SK-N-SH (cell line): Measurements from ENCODE around the gene CFAP92.

Experiments
- EZH2phosphoT487 ChIP-seq: fragments of 200-600 bp; sonication (generic); IDR thresholded peaks from 2 replicates; pipeline ENCODE4 v1.6.1; 2017; ENCODE audit warnings: low read depth, mixed run types, mild to moderate bottlenecking, antibody characterized with exemption, moderate library complexity, borderline replicate concordance
- MXI1 ChIP-seq: IDR thresholded peaks from 2 replicates; pipeline ENCODE4 v1.6.1; 2012; ENCODE audit warnings: mild to moderate bottlenecking, low read depth, low read length, improper control_type of control experiment
- POLR2AphosphoS5 ChIP-seq: IDR thresholded peaks from 2 replicates; pipeline ENCODE4 v1.6.1; 2012; ENCODE audit warnings: low read depth, low read length
- SIN3A ChIP-seq: IDR thresholded peaks from 2 replicates; pipeline ENCODE4 v1.6.1; 2012; ENCODE audit warnings: low read depth, mild to moderate bottlenecking, low read length, moderate library complexity, borderline replicate concordance
- TF ChIP-seq, protein P1 (sequence below): IDR thresholded peaks from 2 replicates; pipeline ENCODE4 v1.4.0; 2012; ENCODE audit warnings: low read depth
- TF ChIP-seq, protein P2 (sequence below): fragments of 200-600 bp; sonication (generic); IDR thresholded peaks from 2 replicates; pipeline ENCODE4 v1.6.1; 2017; ENCODE audit warnings: antibody characterized with exemption, mild to moderate bottlenecking, moderate library complexity
- TF ChIP-seq, protein P3 (sequence below): IDR thresholded peaks from 2 replicates; pipeline ENCODE4 v1.4.0; 2012; ENCODE audit warnings: low read depth, borderline replicate concordance

DNA sequence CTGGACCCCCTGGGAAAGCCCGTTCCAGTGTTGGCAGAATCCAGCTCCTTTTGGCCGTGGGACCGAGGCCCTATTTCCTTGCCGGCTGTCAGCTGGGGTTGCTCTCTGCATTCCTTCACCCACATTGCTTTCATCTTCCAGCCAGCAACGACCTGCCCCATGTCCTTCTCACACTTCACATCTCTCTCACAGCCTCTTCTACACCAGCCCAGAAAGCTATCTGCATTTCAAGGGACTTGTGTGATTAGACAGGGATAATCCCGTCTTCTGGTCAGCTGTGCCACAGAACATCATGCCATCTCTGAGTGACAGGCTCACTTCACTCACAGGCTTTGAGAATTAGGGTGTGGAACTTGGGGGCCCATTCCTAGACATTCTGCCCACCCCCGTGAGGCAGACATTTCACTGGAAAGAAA lies 23.6 kb upstream of the CFAP92 start:
- TF ChIP-seq, protein P1, sequence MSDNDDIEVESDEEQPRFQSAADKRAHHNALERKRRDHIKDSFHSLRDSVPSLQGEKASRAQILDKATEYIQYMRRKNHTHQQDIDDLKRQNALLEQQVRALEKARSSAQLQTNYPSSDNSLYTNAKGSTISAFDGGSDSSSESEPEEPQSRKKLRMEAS = no peak
- TF ChIP-seq, protein P2, sequence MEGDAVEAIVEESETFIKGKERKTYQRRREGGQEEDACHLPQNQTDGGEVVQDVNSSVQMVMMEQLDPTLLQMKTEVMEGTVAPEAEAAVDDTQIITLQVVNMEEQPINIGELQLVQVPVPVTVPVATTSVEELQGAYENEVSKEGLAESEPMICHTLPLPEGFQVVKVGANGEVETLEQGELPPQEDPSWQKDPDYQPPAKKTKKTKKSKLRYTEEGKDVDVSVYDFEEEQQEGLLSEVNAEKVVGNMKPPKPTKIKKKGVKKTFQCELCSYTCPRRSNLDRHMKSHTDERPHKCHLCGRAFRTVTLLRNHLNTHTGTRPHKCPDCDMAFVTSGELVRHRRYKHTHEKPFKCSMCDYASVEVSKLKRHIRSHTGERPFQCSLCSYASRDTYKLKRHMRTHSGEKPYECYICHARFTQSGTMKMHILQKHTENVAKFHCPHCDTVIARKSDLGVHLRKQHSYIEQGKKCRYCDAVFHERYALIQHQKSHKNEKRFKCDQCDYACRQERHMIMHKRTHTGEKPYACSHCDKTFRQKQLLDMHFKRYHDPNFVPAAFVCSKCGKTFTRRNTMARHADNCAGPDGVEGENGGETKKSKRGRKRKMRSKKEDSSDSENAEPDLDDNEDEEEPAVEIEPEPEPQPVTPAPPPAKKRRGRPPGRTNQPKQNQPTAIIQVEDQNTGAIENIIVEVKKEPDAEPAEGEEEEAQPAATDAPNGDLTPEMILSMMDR = no peak
- no peak for TF ChIP-seq EZH2phosphoT487
- TF ChIP-seq POLR2AphosphoS5 = no peak
- TF ChIP-seq, protein P3, sequence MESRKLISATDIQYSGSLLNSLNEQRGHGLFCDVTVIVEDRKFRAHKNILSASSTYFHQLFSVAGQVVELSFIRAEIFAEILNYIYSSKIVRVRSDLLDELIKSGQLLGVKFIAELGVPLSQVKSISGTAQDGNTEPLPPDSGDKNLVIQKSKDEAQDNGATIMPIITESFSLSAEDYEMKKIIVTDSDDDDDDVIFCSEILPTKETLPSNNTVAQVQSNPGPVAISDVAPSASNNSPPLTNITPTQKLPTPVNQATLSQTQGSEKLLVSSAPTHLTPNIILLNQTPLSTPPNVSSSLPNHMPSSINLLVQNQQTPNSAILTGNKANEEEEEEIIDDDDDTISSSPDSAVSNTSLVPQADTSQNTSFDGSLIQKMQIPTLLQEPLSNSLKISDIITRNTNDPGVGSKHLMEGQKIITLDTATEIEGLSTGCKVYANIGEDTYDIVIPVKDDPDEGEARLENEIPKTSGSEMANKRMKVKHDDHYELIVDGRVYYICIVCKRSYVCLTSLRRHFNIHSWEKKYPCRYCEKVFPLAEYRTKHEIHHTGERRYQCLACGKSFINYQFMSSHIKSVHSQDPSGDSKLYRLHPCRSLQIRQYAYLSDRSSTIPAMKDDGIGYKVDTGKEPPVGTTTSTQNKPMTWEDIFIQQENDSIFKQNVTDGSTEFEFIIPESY = no peak
- TF ChIP-seq SIN3A = no peak
- TF ChIP-seq MXI1 = no peak
